SK-N-SH treated with all-trans-retinoic acid at 6 μM for 48 hours (cell line): Measurements from ENCODE around the gene CST3.

Source experiments
- ATAC-seq: fragments of 200-7000 bp; cut with Tn5 transposase; 3 replicates; pipeline ENCODE4 v1.9.1; 2020; ENCODE audit warnings: mild to moderate bottlenecking, moderate library complexity
- ARNTL ChIP-seq: fragments of 450-650 bp; formaldehyde crosslinking; IDR thresholded peaks from 2 replicates; pipeline ENCODE4 v1.5.0; 2020; ENCODE audit warnings: low read depth, mild to moderate bottlenecking, moderate library complexity, borderline replicate concordance
- BACH2 ChIP-seq: fragments of 250-450 bp; sonication (Bioruptor Pico); IDR thresholded peaks from 2 replicates; pipeline ENCODE4 v1.9.0; 2021; ENCODE audit warnings: mild to moderate bottlenecking, borderline replicate concordance
- CSDC2 ChIP-seq: fragments of 250-450 bp; sonication (Bioruptor Pico); IDR thresholded peaks from 2 replicates; pipeline ENCODE4 v1.5.0; 2020; ENCODE audit warnings: mild to moderate bottlenecking, moderate library complexity
- ESRRG ChIP-seq: fragments of 250-450 bp; sonication (Bioruptor Pico); IDR thresholded peaks from 2 replicates; pipeline ENCODE4 v1.6.1; 2021; ENCODE audit warnings: mild to moderate bottlenecking
- GLIS3 ChIP-seq: fragments of 250-450 bp; sonication (Bioruptor Pico); IDR thresholded peaks from 2 replicates; pipeline ENCODE4 v1.5.0; 2020; ENCODE audit warnings: mild to moderate bottlenecking, moderate library complexity
- ISL1 ChIP-seq: fragments of 250-450 bp; sonication (Bioruptor Pico); IDR thresholded peaks from 2 replicates; pipeline ENCODE4 v2.1.2; 2022; ENCODE audit warnings: mild to moderate bottlenecking, moderate library complexity
- OSR1 ChIP-seq: fragments of 250-450 bp; sonication (Bioruptor Pico); IDR thresholded peaks from 2 replicates; pipeline ENCODE4 v1.8.0; 2022; ENCODE audit warnings: moderate library complexity, mild to moderate bottlenecking, inconsistent platforms
- RARB ChIP-seq: fragments of 250-450 bp; sonication (Bioruptor Pico); IDR thresholded peaks from 2 replicates; pipeline ENCODE4 v1.8.0; 2021; ENCODE audit warnings: mild to moderate bottlenecking, moderate library complexity
- TCF4 ChIP-seq: fragments of 250-450 bp; sonication (Bioruptor Pico); IDR thresholded peaks from 2 replicates; pipeline ENCODE4 v1.8.0; 2021; ENCODE audit warnings: mild to moderate bottlenecking, moderate library complexity, borderline replicate concordance
- TOX ChIP-seq: fragments of 250-450 bp; sonication (Bioruptor Pico); IDR thresholded peaks from 2 replicates; pipeline ENCODE4 v1.8.0; 2021; ENCODE audit warnings: mild to moderate bottlenecking, moderate library complexity, borderline replicate concordance
- ZC3H10 ChIP-seq: fragments of 250-450 bp; sonication (Bioruptor Pico); IDR thresholded peaks from 2 replicates; pipeline ENCODE4 v1.5.1; 2021; ENCODE audit warnings: mild to moderate bottlenecking, moderate library complexity
- ZFP30 ChIP-seq: fragments of 450-650 bp; formaldehyde crosslinking; IDR thresholded peaks from 2 replicates; pipeline ENCODE4 v1.5.0; 2022; ENCODE audit warnings: mild to moderate bottlenecking, moderate library complexity
- ZNF565 ChIP-seq: fragments of 450-650 bp; formaldehyde crosslinking; conservative IDR thresholded peaks from 2 replicates; pipeline ENCODE4 v1.5.0; 2020; ENCODE audit warnings: low read depth, mild to moderate bottlenecking, moderate library complexity
- ZNF70 ChIP-seq: fragments of 450-650 bp; formaldehyde crosslinking; IDR thresholded peaks from 2 replicates; pipeline ENCODE4 v1.5.0; 2020; ENCODE audit warnings: mild to moderate bottlenecking, moderate library complexity
- ZNF8 ChIP-seq: fragments of 450-650 bp; formaldehyde crosslinking; IDR thresholded peaks from 2 replicates; pipeline ENCODE4 v1.5.0; 2020; ENCODE audit warnings: mild to moderate bottlenecking, moderate library complexity
- TF ChIP-seq, protein P1 (sequence below): fragments of 250-450 bp; sonication (Bioruptor Pico); IDR thresholded peaks from 2 replicates; pipeline ENCODE4 v1.5.0; 2020; ENCODE audit warnings: mild to moderate bottlenecking, moderate library complexity
- TF ChIP-seq, protein P2 (sequence below): fragments of 250-450 bp; sonication (Bioruptor Pico); IDR thresholded peaks from 2 replicates; pipeline ENCODE4 v1.5.1; 2020; ENCODE audit warnings: low read depth, mild to moderate bottlenecking, moderate library complexity
- TF ChIP-seq, protein P3 (sequence below): fragments of 250-450 bp; sonication (Bioruptor Pico); IDR thresholded peaks from 2 replicates; pipeline ENCODE4 v1.5.1; 2021; ENCODE audit warnings: mild to moderate bottlenecking, moderate library complexity
- TF ChIP-seq, protein P4 (sequence below): fragments of 250-450 bp; sonication (Bioruptor Pico); IDR thresholded peaks from 2 replicates; pipeline ENCODE4 v1.8.0; 2020; ENCODE audit warnings: mild to moderate bottlenecking, moderate library complexity, borderline replicate concordance
- TF ChIP-seq, protein P5 (sequence below): fragments of 250-450 bp; sonication (Bioruptor Pico); IDR thresholded peaks from 2 replicates; pipeline ENCODE4 v1.8.0; 2021; ENCODE audit warnings: low read depth, mild to moderate bottlenecking, moderate library complexity, borderline replicate concordance

The CST3 gene

DNA sequence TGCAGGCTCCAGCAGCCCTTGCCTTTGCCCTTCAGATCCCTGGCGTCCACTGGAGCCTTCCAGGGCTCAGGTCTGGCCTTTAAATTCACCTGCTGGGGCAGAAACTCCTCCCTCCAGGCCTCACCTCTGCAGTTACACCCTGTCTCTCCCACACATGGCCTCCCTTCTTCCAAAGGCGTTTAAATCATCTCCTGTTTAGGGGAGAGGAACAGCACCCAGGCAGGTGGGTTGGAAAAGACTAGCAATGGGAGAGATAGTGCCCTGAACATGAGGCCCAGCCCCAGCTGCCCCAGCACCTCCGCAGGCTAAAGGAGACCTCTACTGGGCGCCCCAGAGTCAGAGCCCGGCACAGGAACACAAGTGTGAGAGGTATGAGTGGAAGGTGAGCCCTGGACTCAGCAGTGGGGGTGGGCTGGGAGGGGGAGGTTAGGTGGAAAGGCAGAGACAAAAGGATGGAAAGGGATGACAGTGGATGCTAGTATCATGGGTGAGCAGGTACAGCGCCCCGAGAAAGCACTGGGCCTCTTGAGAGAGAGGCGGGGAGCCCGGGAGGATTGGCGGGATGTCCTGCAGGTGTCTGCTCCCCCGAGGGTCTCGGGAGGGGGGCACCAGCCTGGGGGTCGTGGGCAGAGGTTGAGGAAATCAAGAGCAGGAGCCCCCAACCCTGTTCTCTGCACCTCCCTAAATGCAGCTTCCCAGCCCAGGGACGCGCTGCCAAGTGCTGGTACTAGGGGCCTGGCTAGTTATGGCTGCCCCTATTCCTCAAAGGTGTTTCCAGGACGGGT is 31.7 kb downstream of the CST3 start, which contains the start of gene CST9:
Gene CST9, minus strand, starts transcription at position 51 of the 785 bp plus-strand sequence. CDS start 53 bp downstream, outside the sequence.
- no peak for ATAC-seq
- TF ChIP-seq TOX (CRISPR knock-in tag), result no peak
- no peak for TF ChIP-seq CSDC2
- no peak for TF ChIP-seq ESRRG
- TF ChIP-seq, protein P1, sequence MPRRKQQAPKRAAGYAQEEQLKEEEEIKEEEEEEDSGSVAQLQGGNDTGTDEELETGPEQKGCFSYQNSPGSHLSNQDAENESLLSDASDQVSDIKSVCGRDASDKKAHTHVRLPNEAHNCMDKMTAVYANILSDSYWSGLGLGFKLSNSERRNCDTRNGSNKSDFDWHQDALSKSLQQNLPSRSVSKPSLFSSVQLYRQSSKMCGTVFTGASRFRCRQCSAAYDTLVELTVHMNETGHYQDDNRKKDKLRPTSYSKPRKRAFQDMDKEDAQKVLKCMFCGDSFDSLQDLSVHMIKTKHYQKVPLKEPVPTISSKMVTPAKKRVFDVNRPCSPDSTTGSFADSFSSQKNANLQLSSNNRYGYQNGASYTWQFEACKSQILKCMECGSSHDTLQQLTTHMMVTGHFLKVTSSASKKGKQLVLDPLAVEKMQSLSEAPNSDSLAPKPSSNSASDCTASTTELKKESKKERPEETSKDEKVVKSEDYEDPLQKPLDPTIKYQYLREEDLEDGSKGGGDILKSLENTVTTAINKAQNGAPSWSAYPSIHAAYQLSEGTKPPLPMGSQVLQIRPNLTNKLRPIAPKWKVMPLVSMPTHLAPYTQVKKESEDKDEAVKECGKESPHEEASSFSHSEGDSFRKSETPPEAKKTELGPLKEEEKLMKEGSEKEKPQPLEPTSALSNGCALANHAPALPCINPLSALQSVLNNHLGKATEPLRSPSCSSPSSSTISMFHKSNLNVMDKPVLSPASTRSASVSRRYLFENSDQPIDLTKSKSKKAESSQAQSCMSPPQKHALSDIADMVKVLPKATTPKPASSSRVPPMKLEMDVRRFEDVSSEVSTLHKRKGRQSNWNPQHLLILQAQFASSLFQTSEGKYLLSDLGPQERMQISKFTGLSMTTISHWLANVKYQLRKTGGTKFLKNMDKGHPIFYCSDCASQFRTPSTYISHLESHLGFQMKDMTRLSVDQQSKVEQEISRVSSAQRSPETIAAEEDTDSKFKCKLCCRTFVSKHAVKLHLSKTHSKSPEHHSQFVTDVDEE (CRISPR knock-in tag), result no peak
- no peak for TF ChIP-seq ZNF70
- TF ChIP-seq ZC3H10, result no peak
- TF ChIP-seq ZFP30, result no peak
- TF ChIP-seq, protein P2, sequence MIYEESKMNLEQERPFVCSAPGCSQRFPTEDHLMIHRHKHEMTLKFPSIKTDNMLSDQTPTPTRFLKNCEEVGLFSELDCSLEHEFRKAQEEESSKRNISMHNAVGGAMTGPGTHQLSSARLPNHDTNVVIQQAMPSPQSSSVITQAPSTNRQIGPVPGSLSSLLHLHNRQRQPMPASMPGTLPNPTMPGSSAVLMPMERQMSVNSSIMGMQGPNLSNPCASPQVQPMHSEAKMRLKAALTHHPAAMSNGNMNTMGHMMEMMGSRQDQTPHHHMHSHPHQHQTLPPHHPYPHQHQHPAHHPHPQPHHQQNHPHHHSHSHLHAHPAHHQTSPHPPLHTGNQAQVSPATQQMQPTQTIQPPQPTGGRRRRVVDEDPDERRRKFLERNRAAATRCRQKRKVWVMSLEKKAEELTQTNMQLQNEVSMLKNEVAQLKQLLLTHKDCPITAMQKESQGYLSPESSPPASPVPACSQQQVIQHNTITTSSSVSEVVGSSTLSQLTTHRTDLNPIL (CRISPR knock-in tag), result no peak
- no peak for TF ChIP-seq RARB
- TF ChIP-seq ZNF565, result no peak
- TF ChIP-seq, protein P3, sequence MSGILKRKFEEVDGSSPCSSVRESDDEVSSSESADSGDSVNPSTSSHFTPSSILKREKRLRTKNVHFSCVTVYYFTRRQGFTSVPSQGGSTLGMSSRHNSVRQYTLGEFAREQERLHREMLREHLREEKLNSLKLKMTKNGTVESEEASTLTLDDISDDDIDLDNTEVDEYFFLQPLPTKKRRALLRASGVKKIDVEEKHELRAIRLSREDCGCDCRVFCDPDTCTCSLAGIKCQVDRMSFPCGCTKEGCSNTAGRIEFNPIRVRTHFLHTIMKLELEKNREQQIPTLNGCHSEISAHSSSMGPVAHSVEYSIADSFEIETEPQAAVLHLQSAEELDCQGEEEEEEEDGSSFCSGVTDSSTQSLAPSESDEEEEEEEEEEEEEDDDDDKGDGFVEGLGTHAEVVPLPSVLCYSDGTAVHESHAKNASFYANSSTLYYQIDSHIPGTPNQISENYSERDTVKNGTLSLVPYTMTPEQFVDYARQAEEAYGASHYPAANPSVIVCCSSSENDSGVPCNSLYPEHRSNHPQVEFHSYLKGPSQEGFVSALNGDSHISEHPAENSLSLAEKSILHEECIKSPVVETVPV (CRISPR knock-in tag), result no peak
- TF ChIP-seq, protein P4, sequence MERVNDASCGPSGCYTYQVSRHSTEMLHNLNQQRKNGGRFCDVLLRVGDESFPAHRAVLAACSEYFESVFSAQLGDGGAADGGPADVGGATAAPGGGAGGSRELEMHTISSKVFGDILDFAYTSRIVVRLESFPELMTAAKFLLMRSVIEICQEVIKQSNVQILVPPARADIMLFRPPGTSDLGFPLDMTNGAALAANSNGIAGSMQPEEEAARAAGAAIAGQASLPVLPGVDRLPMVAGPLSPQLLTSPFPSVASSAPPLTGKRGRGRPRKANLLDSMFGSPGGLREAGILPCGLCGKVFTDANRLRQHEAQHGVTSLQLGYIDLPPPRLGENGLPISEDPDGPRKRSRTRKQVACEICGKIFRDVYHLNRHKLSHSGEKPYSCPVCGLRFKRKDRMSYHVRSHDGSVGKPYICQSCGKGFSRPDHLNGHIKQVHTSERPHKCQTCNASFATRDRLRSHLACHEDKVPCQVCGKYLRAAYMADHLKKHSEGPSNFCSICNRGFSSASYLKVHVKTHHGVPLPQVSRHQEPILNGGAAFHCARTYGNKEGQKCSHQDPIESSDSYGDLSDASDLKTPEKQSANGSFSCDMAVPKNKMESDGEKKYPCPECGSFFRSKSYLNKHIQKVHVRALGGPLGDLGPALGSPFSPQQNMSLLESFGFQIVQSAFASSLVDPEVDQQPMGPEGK (CRISPR knock-in tag), result no peak
- no peak for TF ChIP-seq GLIS3
- no peak for TF ChIP-seq TCF4 (CRISPR knock-in tag)
- no peak for TF ChIP-seq ISL1 (CRISPR knock-in tag)
- no peak for TF ChIP-seq OSR1 (CRISPR knock-in tag)
- TF ChIP-seq ARNTL (CRISPR knock-in tag), result no peak
- TF ChIP-seq, protein P5, sequence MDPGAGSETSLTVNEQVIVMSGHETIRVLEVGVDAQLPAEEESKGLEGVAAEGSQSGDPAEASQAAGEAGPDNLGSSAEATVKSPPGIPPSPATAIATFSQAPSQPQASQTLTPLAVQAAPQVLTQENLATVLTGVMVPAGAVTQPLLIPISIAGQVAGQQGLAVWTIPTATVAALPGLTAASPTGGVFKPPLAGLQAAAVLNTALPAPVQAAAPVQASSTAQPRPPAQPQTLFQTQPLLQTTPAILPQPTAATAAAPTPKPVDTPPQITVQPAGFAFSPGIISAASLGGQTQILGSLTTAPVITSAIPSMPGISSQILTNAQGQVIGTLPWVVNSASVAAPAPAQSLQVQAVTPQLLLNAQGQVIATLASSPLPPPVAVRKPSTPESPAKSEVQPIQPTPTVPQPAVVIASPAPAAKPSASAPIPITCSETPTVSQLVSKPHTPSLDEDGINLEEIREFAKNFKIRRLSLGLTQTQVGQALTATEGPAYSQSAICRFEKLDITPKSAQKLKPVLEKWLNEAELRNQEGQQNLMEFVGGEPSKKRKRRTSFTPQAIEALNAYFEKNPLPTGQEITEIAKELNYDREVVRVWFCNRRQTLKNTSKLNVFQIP (CRISPR knock-in tag), result no peak
- TF ChIP-seq ZNF8 (CRISPR knock-in tag), result no peak

DNA sequence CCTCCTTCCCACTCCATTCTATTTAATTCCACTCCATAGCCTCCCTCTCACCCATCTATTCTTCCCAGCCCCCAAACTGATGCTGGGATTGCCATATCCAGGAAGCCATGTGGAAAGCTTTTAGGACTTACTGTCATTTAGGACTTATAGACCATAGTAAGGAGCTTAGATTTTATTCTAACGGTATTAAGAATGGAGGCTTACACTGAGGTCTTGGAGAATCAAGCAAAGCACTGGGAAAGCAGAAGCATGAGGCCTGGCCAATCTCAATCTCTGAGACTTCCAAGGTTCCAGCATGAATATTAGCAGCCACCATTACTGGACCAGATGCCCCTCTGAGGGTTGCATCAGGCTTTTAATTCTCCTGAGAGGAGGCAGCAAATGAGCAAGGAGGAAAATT is 33.4 kb downstream of the CST3 start:
- no peak for ATAC-seq
- TF ChIP-seq RARB (no peak), ZFP30 (no peak), ISL1 (CRISPR knock-in tag) (no peak), BACH2 (CRISPR knock-in tag) (no peak), ZNF70 (no peak), ZC3H10 (no peak)
- TF ChIP-seq, protein P3 (CRISPR knock-in tag), result no peak
- TF ChIP-seq, protein P1 (CRISPR knock-in tag), result no peak
- TF ChIP-seq, protein P5 (CRISPR knock-in tag), result no peak
- TF ChIP-seq, protein P4 (CRISPR knock-in tag), result no peak
